ENCODE results near the gene CYBB.

- TF ChIP-seq POLR2A (IDR thresholded peaks at IDR 0.05) (no peak), CTCF (IDR thresholded peaks at IDR 0.05) (no peak)
These were observed 23.2 kb downstream of the CYBB start for GRCh38 chrX:37803057-37803456.

Data from testis (tissue), 2 donors.